ENCODE data around the gene ATIC. TPM values are rescaled to one million over a fixed set of nuclear protein-coding genes. Genes with fewer than 3 reads are reported as not detected.

ATIC gene
- polyA plus RNA-seq, 1 experiment = 114 TPM

GRCh38 chr2:215354771-215355695 is 43.2 kb downstream of the ATIC start:
- no peak overlapping the region for H3K4me3 ChIP-seq (ENCODE audit: low read depth, low read length)
- CTCF ChIA-PET = interaction anchor here (1.4 kb wide), 1 partner anchor 576 kb away, joined by 4 read pairs; no protein-coding TSS in a partner anchor
- POLR2A ChIA-PET = interaction anchor here (0.6 kb wide), 1 partner anchor 26 kb away, joined by 3 read pairs; no protein-coding TSS in a partner anchor
- H3K27me3 ChIP-seq (ENCODE audit: control insufficient read depth, insufficient read depth, low read length) = no peaks in the 10 kb centered on the region
- peak; percentile 63 for DNase-seq (ENCODE audit: low read depth, low spot score)
- no peak for TF ChIP-seq CTCF (IDR thresholded peaks at IDR 0.05; ENCODE audit: low read depth, low read length)
- no peaks in the 10 kb centered on the region for H3K9me3 ChIP-seq (ENCODE audit: control insufficient read depth, insufficient read depth, low read length)
- peak overlapping the region; percentile 50 for H3K27ac ChIP-seq (ENCODE audit: low read depth, low read length)

DNA sequence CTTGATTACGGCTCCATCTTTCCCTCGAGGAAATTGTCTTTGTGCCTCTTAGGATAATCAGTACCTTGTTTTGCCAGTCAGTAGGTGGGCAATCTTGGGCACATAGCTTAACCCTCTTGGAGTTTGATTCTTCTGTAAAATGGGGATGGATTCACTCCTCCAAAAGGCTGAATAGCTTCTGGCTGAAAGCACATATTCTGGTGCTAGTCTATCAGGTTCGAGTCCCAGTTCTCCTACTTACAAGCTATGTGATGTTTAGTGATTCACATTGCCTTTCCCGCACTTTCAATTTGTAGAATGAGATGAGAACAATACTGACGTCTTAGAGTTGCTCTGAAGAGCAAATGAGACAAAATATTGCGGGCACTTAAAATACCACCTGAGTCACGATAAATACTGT is 43.9 kb downstream of the ATIC start:
- no peak overlapping the region for H3K4me3 ChIP-seq (ENCODE audit: low read depth, low read length)
- POLR2A ChIA-PET = interaction anchor here (0.6 kb wide), 1 partner anchor 30 kb away, joined by 3 read pairs; no protein-coding TSS in a partner anchor
- H3K27ac ChIP-seq (ENCODE audit: low read depth, low read length) = no peak overlapping the region
- no peaks in the 10 kb centered on the region for H3K9me3 ChIP-seq (ENCODE audit: control insufficient read depth, insufficient read depth, low read length)
- no peak for DNase-seq (ENCODE audit: low read depth, low spot score)
- CTCF ChIA-PET = no interaction called here
- H3K27me3 ChIP-seq (ENCODE audit: control insufficient read depth, insufficient read depth, low read length) = no peaks in the 10 kb centered on the region
- no peak for TF ChIP-seq CTCF (IDR thresholded peaks at IDR 0.05; ENCODE audit: low read depth, low read length)

DNA sequence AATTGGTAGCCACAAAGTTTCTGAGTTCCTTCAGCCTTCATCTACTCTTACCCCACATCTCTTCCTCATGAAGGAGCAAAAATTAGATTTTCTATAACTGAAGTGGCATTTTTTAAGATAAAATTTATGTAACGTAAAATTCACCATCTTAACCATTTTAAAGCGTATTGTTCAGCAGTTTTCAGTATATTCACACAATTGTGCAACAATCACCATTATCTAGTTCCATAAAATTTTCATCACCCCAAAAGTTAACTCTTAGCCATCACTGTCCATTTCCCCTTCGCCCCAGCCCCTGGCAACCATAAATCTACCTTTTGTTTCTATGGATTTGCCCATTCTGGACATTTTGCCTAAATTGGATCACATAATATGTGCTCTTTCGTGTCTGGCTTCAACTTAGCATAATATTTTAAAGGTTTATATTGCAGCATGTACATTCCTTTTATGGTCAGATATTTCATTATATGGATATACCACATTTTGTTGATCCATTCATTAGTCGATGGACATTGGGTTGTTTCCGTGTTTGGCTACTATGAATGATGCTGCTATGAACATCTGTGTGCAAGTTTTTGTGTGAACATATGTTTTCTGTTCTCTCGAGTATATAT is 44.6 kb downstream of the ATIC start:
- DNase-seq (ENCODE audit: low read depth, low spot score) = no peak
- POLR2A ChIA-PET = interaction anchor here (0.6 kb wide), 1 partner anchor 29 kb away, joined by 3 read pairs; no protein-coding TSS in a partner anchor
- no peak overlapping the region for H3K27ac ChIP-seq (ENCODE audit: low read depth, low read length)
- H3K4me3 ChIP-seq (ENCODE audit: low read depth, low read length) = no peak overlapping the region
- H3K27me3 ChIP-seq (ENCODE audit: control insufficient read depth, insufficient read depth, low read length) = no peaks in the 10 kb centered on the region
- CTCF ChIA-PET = no interaction called here
- no peaks in the 10 kb centered on the region for H3K9me3 ChIP-seq (ENCODE audit: control insufficient read depth, insufficient read depth, low read length)
- no peak for TF ChIP-seq CTCF (IDR thresholded peaks at IDR 0.05; ENCODE audit: low read depth, low read length)

DNA sequence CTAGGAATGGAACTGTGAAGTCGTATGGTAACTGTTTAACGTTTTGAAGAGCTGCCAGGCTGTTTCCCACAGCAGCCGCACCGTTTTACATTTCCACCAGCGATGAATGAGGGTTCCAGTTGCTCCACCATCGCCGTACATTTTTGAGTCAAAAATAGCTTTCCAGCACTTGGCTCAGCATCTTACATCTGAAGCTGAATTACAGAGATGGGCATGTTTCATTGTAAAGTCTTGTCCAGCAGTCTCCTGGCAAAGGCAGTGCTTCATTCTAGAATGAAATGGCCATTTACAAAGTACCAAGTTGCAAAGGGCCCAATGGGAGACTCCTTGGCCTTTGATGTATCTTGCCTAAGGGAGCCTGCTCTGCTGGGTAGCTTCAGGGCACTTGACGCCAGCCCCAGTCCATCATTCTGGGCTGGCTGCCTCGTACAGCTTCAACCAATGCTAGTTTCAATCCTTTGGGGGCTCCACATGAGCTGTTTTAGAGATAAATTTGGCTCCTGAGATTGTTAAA is 45.1 kb downstream of the ATIC start:
- H3K27ac ChIP-seq (ENCODE audit: low read depth, low read length) = peak overlapping the region; percentile 58
- POLR2A ChIA-PET = no interaction called here
- no peak overlapping the region for H3K4me3 ChIP-seq (ENCODE audit: low read depth, low read length)
- no peak for DNase-seq (ENCODE audit: low read depth, low spot score)
- H3K27me3 ChIP-seq (ENCODE audit: control insufficient read depth, insufficient read depth, low read length) = no peaks in the 10 kb centered on the region
- H3K9me3 ChIP-seq (ENCODE audit: control insufficient read depth, insufficient read depth, low read length) = no peaks in the 10 kb centered on the region
- no peak for TF ChIP-seq CTCF (IDR thresholded peaks at IDR 0.05; ENCODE audit: low read depth, low read length)
- CTCF ChIA-PET = no interaction called here

DNA sequence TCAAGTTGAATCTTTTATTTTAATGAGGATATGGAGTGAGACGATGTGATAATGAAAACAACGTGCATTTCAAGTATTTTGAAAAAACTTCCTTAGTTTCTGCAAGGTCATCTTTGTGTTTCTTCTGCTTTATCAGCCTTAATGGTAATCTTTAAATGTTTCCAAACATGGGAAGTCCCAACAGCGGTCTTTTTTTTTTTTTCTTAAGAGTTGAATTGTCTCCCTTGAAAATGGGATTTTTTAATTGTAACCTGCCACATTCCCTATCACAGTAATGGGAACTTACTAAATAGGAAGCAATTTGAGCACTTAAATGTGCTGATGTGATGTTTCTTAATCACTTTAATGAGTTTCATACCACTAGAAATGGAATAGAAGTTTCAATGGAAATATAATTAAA is 45.8 kb downstream of the ATIC start:
- Histone ChIP-seq H3K9me3 (ENCODE audit: control insufficient read depth, insufficient read depth, low read length) (no peaks in the 10 kb centered on the region), H3K27me3 (ENCODE audit: control insufficient read depth, insufficient read depth, low read length) (no peaks in the 10 kb centered on the region), H3K27ac (ENCODE audit: low read depth, low read length) (no peak overlapping the region), H3K4me3 (ENCODE audit: low read depth, low read length) (no peak overlapping the region)
- no peak for DNase-seq (ENCODE audit: low read depth, low spot score)
- CTCF ChIA-PET = no interaction called here
- POLR2A ChIA-PET = no interaction called here
- TF ChIP-seq CTCF (IDR thresholded peaks at IDR 0.05; ENCODE audit: low read depth, low read length) = no peak

All from AG04450 (cell line).